ENCODE data around the gene IL6ST. TPM values are rescaled to one million over a fixed set of nuclear protein-coding genes. Genes with fewer than 3 reads are reported as not detected.

IL6ST gene
- total and polyA plus RNA-seq, 10 of the 15 experiments (the other 5 are each of a cell fraction or from before 2014, with no cell fraction given): 1.5 to 139 (median 13.0) TPM

GRCh38 chr5:55892479-55892878 is 102.3 kb downstream of the IL6ST start:
- Histone ChIP-seq H3K27ac (ENCODE audit: control insufficient read depth, insufficient read depth) (no peak overlapping the region), H3K4me3 (no peak overlapping the region), H3K79me2 (ENCODE audit: control insufficient read depth, insufficient read depth, low read length) (no peaks in the 10 kb centered on the region), H2AFZ (ENCODE audit: control insufficient read depth, low read depth, low read length) (no peak overlapping the region), H3K4me2 (ENCODE audit: control insufficient read depth, insufficient read depth) (no peak overlapping the region), H3K36me3 (ENCODE audit: control insufficient read depth in 2 of 2, insufficient read depth in 2 of 2, low read length in 1 of 2) (no peaks in the 10 kb centered on the region), H3K27me3 (replicated peaks in 1 of 2; ENCODE audit: control insufficient read depth in 2 of 2, insufficient read depth in 2 of 2, low read length in 1 of 2) (no peaks in the 10 kb centered on the region), H3K9ac (ENCODE audit: control insufficient read depth, insufficient read depth, low read length) (no peak overlapping the region), H3K9me3 (replicated peaks; ENCODE audit: control insufficient read depth, insufficient read depth, low read length) (no peaks in the 10 kb centered on the region; the same call in 2 of the 3 replicates), H4K20me1 (ENCODE audit: control insufficient read depth, insufficient read depth) (no peaks in the 10 kb centered on the region), H3K4me1 (ENCODE audit: control insufficient read depth, insufficient read depth, low read length) (peaks cover 7% of the 10 kb centered on the region; the same call in 1 of the 2 replicates)
- RAD21 ChIA-PET (ENCODE audit: unreplicated experiment): no interaction called here
- in situ Hi-C loops (cut with MboI) (no loop called here), intact Hi-C loops (cut with micrococcal nuclease; ENCODE audit: unreplicated experiment) (no loop called here)
- TF ChIP-seq CBX5 (IDR thresholded peaks at IDR 0.05; ENCODE audit: low read depth) (no peak), IKZF2 (IDR thresholded peaks at IDR 0.05) (no peak), SKIL (IDR thresholded peaks at IDR 0.05; ENCODE audit: low read depth, poor library complexity, severe bottlenecking) (no peak), CREM (IDR thresholded peaks at IDR 0.05; ENCODE audit: low read depth) (no peak), NFIC (IDR thresholded peaks at IDR 0.05; ENCODE audit: low read depth, low read length) (no peak), NKRF (conservative IDR thresholded peaks at IDR 0.05) (no peak), ZNF687 (IDR thresholded peaks at IDR 0.05) (no peak), PBX3 (IDR thresholded peaks at IDR 0.05; ENCODE audit: insufficient replicate concordance, low read depth, low read length) (no peak), JUND (IDR thresholded peaks at IDR 0.05; ENCODE audit: low read depth, low read length) (no peak), RELB (IDR thresholded peaks at IDR 0.05; ENCODE audit: low read depth) (no peak), MYB (IDR thresholded peaks at IDR 0.05; ENCODE audit: borderline replicate concordance, low read depth, low read length) (no peak), FOS (IDR thresholded peaks at IDR 0.05; ENCODE audit: borderline replicate concordance, extremely low read depth, insufficient read length) (no peak)
- no TSS peak for BruUV-seq (replicated peaks)
- DNase-seq (ENCODE audit: low read depth, low spot score) (no peak), FAIRE-seq (no peak), ATAC-seq (no peak)
- POLR2A ChIA-PET: no interaction called here
- CTCF ChIA-PET: no interaction called here
- 13% methylated on average over 2 of the region's 2 CpGs for WGBS (ENCODE audit: insufficient coverage, insufficient replicate concordance, low lambda C conversion rate, missing lambda C conversion rate)
- SMC1A ChIA-PET (ENCODE audit: uncharacterized antibody, unreplicated experiment): interaction anchor here (1.5 kb wide), 1 partner anchor 15 kb away, joined by 5 read pairs; no protein-coding TSS in a partner anchor
